TTC549 (cell line): ENCODE measurements around the gene FNDC7.
"Not testable (repeated sequence)": the region's sequence is repeated elsewhere in the genome, so short reads cannot be mapped to it uniquely, and the experiment has no call there.

Source experiments
- FAIRE-seq: peaks from 2 replicates; lab custom pipeline; 2012; peaks lifted over from hg19 to GRCh38; lab: Jason Lieb, UNC

FNDC7 gene

GRCh38 chr1:108712606-108713150 lies at the start of gene FNDC7:
FNDC7 (plus strand) TSS chr1:108712908; CDS start chr1:108712934, 26 bp downstream.
- no peak for FAIRE-seq

- FAIRE-seq: no peak
Observed at GRCh38 chr1:108663074-108663473, 49.6 kb upstream of the FNDC7 start.

GRCh38 chr1:108664481-108664880 lies 48.2 kb upstream of the FNDC7 start:
- FAIRE-seq: no peak

GRCh38 chr1:108665067-108665466 lies 47.6 kb upstream of the FNDC7 start:
- FAIRE-seq: no peak

GRCh38 chr1:108665771-108666170 lies 46.9 kb upstream of the FNDC7 start:
- no peak for FAIRE-seq

- not testable (repeated sequence) for FAIRE-seq
Observed at GRCh38 chr1:108667422-108667821, 45.3 kb upstream of the FNDC7 start.

- FAIRE-seq: no peak
Observed at GRCh38 chr1:108668777-108669176, 43.9 kb upstream of the FNDC7 start.

- FAIRE-seq: no peak
Observed at GRCh38 chr1:108669679-108670078, 43.0 kb upstream of the FNDC7 start.

GRCh38 chr1:108670131-108670773 lies 42.5 kb upstream of the FNDC7 start:
- no peak for FAIRE-seq

- no peak for FAIRE-seq
Observed at GRCh38 chr1:108671143-108671542, 41.6 kb upstream of the FNDC7 start.

GRCh38 chr1:108678706-108679105 lies 34.0 kb upstream of the FNDC7 start:
- no peak for FAIRE-seq

- FAIRE-seq: no peak
Observed at GRCh38 chr1:108679586-108680213, 33.0 kb upstream of the FNDC7 start.

GRCh38 chr1:108681701-108682100 lies 31.0 kb upstream of the FNDC7 start:
- FAIRE-seq: not testable (repeated sequence)

- FAIRE-seq: no peak
Observed at GRCh38 chr1:108685529-108685928, 27.2 kb upstream of the FNDC7 start.

- FAIRE-seq: no peak
Observed at GRCh38 chr1:108686614-108687313, 25.9 kb upstream of the FNDC7 start.

GRCh38 chr1:108691128-108691941 lies 21.4 kb upstream of the FNDC7 start:
- no peak for FAIRE-seq

- FAIRE-seq: no peak
Observed at GRCh38 chr1:108691942-108692723, 20.6 kb upstream of the FNDC7 start, which contains the start of gene PRPF38B. PRPF38B (plus strand) TSS chr1:108692310; CDS start chr1:108692592, 282 bp downstream.

- FAIRE-seq: no peak
Observed at GRCh38 chr1:108692724-108693655, 19.7 kb upstream of the FNDC7 start.

- no peak for FAIRE-seq
Observed at GRCh38 chr1:108695535-108695934, 17.2 kb upstream of the FNDC7 start.
